Neuron (in vitro differentiated cells): ENCODE results near the gene MYO3B.
"Not testable (repeated sequence)": the region's sequence is repeated elsewhere in the genome, so short reads cannot be mapped to it uniquely, and the experiment has no call there.

Source experiments
- H2AFZ ChIP-seq: one replicate; pipeline ENCODE4 v1.6.1; 2013; ENCODE audit warnings: low read depth, mild to moderate bottlenecking, inconsistent platforms, low read length, moderate library complexity
- H3K27me3 ChIP-seq: one replicate; pipeline ENCODE4 v1.6.1; 2013; ENCODE audit warnings: low read length; ENCODE audit not compliant: insufficient read depth
- H3K36me3 ChIP-seq: one replicate; pipeline ENCODE4 v1.6.1; 2013; ENCODE audit warnings: low read length; ENCODE audit not compliant: insufficient read depth
- H3K4me1 ChIP-seq: one replicate; pipeline ENCODE4 v1.6.1; 2013; ENCODE audit warnings: low read length; ENCODE audit not compliant: insufficient read depth
- H3K4me3 ChIP-seq: 2 replicates; pipeline ENCODE4 v1.5.1; 2013; ENCODE audit warnings: mild to moderate bottlenecking, low read length, moderate library complexity
- H3K9me3 ChIP-seq: one replicate; pipeline ENCODE4 v1.6.1; 2013; ENCODE audit warnings: low read length

MYO3B gene

DNA sequence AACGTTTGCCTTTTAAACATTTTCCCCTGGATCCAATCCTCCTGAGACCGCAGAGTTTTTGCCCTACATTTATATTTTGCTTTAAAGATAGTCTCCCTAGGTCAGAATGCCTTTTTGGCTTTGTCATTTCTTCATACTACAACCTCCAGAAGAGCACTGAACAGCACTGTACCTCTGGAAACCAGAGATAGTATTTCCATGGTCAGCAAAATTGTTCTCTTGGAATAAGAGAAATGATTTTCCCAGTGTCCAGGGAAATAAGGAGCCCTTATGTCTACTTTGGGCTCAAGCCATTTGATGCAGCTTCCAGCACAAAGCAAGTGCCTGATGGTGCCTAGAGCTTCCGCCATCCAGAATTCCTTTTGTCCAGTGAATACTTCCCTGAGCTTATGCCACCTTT lies 461.7 kb downstream of the MYO3B start:
- no peaks in the 10 kb centered on the region for H3K4me1 ChIP-seq
- H3K4me3 ChIP-seq, result no peak overlapping the region
- H3K36me3 ChIP-seq, result no peaks in the 10 kb centered on the region
- H3K27me3 ChIP-seq, result no peaks in the 10 kb centered on the region
- H3K9me3 ChIP-seq, result no peaks in the 10 kb centered on the region
- H2AFZ ChIP-seq, result no peak overlapping the region

DNA sequence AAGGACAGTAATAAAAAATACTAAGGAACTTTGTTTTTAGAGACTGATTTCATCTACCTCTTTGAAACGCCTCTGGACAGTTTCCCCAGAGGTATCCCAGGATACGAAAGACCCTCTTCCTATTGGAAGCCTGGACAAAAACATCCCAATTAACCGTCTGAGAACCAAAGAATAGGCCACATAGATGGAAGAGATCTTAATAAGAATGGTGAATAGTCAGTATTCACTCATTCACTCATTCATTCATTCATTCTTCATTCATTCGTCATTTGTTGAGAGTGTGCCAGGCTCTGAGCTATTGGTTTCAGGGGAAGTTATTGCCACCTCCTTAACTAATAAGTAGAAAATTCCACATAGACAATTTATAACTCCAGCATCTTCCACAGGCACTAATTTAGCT lies 464.0 kb downstream of the MYO3B start:
- Histone ChIP-seq H2AFZ (no peak overlapping the region), H3K27me3 (no peaks in the 10 kb centered on the region), H3K4me3 (no peak overlapping the region), H3K4me1 (no peaks in the 10 kb centered on the region), H3K36me3 (no peaks in the 10 kb centered on the region), H3K9me3 (no peaks in the 10 kb centered on the region)

DNA sequence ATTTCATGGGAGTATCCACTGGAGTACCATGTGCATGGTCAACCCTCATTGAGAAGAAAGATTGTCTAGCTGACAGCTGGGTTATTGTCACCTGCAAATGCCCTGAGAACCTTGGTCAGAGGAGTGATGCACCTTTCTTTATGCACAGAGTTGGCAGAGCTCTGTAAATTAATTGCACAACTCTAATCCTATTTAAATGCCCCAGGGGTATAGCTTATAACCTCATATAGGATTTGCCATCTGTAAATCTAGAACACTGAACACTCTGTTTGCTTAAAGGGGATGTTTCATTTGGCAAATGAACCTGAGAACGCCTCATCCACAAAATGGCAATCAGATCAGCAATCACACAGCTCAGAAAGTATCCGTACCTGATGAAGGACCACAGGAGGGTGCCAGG lies 465.4 kb downstream of the MYO3B start:
- Histone ChIP-seq H3K36me3 (no peaks in the 10 kb centered on the region), H3K4me3 (no peak overlapping the region), H3K4me1 (no peaks in the 10 kb centered on the region), H3K9me3 (no peaks in the 10 kb centered on the region), H2AFZ (no peak overlapping the region), H3K27me3 (no peaks in the 10 kb centered on the region)

DNA sequence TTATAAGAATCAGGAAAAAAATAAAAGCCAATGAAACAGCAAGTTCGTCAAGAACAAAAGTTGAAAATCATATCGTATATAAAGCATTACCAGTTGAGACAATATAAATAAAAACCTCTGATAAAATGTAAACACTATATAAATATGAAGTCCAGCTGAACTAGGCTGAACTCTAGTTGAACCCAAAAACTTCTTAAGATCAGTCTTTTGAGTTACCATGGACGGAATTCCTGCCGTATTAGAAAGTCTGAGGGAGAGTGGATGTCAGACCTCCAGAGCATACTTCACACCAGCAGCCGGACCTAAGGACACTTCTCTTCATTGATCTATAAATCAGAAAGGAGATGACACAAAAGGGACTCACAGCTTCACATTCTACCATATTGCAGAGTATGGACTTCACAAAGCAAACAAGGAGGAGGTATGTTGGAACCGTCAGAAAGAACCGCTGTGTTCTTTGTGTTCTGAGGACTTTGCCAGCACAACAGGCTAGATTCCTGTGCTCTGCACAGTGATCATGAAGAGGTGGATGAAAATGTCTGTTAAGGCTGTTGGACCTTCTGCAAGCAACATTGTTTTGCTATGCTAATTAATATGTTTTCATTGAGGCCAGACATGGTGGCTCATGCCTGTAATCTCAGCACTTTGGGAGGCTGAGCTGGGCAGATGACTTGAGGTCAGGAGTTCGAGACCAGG lies 469.9 kb downstream of the MYO3B start:
- no peaks in the 10 kb centered on the region for H3K27me3 ChIP-seq
- no peak overlapping the region for H2AFZ ChIP-seq
- no peaks in the 10 kb centered on the region for H3K4me1 ChIP-seq
- no peaks in the 10 kb centered on the region for H3K36me3 ChIP-seq
- H3K9me3 ChIP-seq, result no peaks in the 10 kb centered on the region
- H3K4me3 ChIP-seq, result no peak overlapping the region

DNA sequence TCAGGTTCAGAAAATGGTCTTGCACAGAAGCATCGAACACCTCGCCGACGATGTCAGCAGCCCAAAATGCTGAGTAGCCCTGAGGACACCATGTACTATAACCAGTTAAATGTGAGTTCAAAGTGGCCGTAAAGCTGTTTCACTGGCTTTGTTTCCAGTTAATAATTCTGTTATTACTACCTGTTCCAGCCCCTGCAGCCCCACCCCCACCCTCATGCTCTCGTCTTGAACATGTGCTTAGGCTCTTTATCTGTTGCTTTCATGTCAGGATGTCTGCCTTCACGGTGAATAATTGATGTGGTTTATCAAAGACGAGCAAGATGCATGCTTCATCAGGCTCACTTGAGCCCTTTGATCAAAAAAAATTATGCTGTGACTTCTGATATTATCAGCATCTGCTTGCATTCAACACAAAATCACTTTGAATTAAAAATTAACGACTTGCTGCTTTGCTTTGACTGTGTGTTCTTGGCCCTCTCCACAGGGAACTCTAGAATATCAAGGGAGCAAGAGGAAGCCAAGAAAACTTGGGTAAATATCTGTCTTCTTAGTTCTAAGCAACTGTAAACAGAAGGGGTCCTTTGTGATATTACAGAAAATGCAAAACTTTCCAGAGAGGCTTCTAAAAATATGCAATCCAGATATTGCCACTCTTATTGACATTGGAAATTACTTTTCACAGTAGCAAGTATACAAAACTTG lies 473.8 kb downstream of the MYO3B start:
- no peaks in the 10 kb centered on the region for H3K36me3 ChIP-seq
- H3K4me3 ChIP-seq, result no peak overlapping the region
- H2AFZ ChIP-seq, result no peak overlapping the region
- no peaks in the 10 kb centered on the region for H3K4me1 ChIP-seq
- no peaks in the 10 kb centered on the region for H3K9me3 ChIP-seq
- no peaks in the 10 kb centered on the region for H3K27me3 ChIP-seq

DNA sequence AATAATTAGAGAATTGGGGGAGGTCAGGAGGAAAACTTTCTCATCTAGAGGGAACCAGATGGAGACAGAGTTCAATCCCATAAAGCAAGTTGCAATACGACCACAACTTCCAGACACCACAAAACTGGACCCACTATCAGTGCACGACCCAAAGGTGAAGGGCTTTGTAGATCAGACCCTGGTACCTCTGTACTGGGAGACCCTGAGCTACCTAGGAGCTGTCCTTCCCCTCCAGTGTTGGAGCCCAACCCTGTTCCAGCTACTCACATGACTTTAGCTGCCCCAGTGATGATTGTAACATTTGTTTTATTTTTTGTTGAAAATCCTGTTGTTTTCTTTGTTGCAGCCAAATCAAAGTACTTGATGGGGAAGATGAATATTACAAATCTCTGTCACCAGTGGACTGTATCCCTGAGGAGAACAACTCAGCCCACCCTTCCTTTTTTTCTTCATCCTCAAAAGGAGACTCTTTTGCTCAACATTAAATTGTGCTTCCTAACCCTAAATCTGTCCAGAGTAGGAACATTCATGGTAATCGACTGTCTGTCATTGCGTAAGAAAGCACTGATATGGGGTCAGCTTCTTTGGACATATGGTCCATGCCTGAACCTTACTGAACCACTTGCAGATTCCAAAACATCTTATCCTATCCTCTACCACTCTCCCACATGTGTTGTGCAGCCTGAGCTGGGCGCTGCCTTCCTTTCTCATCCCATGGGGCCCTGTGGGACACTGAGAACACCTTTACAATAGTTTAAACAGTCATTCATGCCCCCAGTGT lies 474.9 kb downstream of the MYO3B start:
- no peak overlapping the region for H2AFZ ChIP-seq
- no peaks in the 10 kb centered on the region for H3K9me3 ChIP-seq
- no peaks in the 10 kb centered on the region for H3K4me1 ChIP-seq
- H3K4me3 ChIP-seq, result no peak overlapping the region
- no peaks in the 10 kb centered on the region for H3K27me3 ChIP-seq
- no peaks in the 10 kb centered on the region for H3K36me3 ChIP-seq

DNA sequence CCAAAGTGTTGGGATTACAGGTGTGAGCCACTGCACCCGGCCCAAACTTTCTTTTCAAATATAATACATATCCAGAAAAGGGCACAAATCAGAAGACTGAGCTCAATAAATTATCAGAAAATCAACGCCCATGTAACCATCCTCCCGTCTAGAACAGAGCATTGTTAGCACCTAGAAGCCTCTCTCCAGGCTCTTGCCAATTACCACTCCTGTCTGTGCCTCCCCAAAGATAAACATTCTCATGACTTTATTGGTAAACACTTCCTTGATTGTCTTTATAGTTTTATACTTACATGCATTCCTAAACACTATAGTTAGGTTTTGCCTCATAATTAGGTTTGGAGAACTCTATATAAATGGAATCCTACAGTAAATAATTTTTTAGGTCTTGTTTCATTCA lies 478.7 kb downstream of the MYO3B start:
- Histone ChIP-seq H3K9me3 (no peaks in the 10 kb centered on the region), H3K27me3 (no peaks in the 10 kb centered on the region), H3K4me1 (no peaks in the 10 kb centered on the region), H2AFZ (no peak overlapping the region), H3K36me3 (no peaks in the 10 kb centered on the region), H3K4me3 (no peak overlapping the region)

DNA sequence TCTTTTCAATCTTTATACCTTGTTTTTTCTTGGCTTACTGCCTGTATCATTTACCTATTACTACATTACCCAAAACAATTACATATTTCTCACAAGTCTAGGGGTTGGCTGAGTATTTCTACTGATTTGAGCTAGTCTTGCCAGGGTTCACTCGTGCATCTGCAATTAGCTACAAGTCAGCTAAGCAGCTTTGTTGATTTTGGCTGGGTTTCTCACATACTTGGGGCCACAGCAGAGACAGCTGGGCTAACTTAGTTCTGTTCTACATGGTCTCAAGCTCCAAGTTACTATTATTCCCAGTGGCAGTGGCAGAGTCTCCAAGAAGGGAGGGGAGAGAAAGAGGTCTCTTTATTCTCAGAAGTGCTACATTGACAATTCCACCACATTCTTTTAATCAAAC lies 482.5 kb downstream of the MYO3B start:
- Histone ChIP-seq H3K27me3 (no peaks in the 10 kb centered on the region), H3K9me3 (no peaks in the 10 kb centered on the region), H2AFZ (no peak overlapping the region), H3K36me3 (no peaks in the 10 kb centered on the region), H3K4me1 (no peaks in the 10 kb centered on the region), H3K4me3 (no peak overlapping the region)

DNA sequence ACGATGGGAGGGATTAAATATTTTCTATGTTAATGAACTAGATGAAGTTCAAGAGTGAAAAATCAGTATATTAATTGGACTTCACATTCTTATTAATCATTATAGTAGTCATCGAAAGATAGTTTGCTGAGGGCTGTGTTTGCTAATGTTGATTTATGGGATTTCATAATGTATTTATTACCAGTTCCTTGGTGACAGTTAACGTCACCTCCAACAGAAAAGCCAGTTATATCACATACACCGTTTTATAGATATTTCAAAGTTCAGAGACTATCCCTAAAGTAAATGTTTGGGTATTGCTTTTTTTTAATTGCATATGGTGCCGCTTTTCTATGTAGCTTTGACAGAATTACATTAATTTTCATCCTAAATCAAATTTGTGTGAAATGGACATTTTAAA lies 487.8 kb downstream of the MYO3B start:
- Histone ChIP-seq H2AFZ (no peak overlapping the region), H3K27me3 (no peaks in the 10 kb centered on the region), H3K36me3 (no peaks in the 10 kb centered on the region), H3K9me3 (no peaks in the 10 kb centered on the region), H3K4me3 (no peak overlapping the region), H3K4me1 (no peaks in the 10 kb centered on the region)

DNA sequence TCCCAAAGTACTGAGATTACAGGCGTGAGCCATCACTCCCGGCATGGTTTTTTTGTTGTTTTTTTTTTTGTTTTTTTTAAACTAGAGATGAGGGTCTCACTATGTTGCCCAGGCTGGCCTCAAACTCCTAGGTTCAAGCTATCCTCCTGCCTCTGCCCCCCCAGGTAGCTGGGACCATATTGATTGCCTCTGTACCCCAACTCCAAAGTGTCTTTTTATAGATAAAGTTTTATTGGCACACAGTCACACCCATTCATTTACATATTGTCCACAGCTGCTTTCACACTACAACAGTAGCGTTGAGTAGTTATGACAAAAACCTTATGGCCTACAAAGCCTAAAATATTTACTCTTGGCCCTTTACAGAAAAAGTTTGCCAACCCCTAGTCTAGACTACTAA lies 492.0 kb downstream of the MYO3B start:
- Histone ChIP-seq H3K36me3 (no peaks in the 10 kb centered on the region), H3K27me3 (no peaks in the 10 kb centered on the region), H3K9me3 (no peaks in the 10 kb centered on the region), H3K4me3 (no peak overlapping the region), H2AFZ (no peak overlapping the region), H3K4me1 (no peaks in the 10 kb centered on the region)

DNA sequence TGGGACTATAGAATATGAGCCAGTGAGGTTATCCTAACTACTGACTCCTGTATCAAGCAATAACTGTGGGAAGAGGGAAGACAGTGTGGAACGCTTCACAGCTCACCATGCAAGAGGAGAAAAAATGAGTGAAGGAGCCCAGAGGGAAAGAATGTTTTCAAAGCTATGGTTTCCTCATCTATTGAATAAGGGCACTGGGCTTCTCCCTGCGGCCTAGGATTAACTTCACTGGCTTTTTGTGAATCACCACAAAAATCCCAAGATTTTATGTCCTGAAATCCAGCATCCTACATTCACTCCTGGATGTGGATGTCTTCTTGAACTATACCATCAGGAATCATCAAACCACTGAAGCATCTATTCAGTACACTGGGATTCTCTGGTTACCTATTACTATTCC lies 492.7 kb downstream of the MYO3B start:
- Histone ChIP-seq H3K4me3 (no peak overlapping the region), H2AFZ (no peak overlapping the region), H3K4me1 (no peaks in the 10 kb centered on the region), H3K27me3 (no peaks in the 10 kb centered on the region), H3K9me3 (no peaks in the 10 kb centered on the region), H3K36me3 (no peaks in the 10 kb centered on the region)

DNA sequence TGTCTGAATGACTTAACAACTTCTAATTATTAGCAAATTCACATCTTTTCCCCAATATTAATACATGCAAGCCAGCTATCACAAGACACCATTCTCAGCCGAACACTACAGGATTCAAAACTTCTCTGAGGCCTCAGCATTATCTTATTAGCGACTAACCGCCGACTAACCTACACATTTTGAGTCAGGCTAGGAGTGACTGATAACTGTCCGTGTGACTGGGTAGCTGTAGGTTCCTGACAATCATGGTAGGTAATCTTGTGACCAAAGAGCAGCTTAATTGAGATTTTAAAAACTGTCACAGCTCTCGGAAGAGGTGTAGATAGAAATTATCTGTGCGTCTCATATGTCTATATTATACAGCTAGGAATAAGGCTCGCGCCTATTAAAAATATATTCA lies 493.1 kb downstream of the MYO3B start:
- Histone ChIP-seq H3K4me3 (no peak overlapping the region), H3K27me3 (no peaks in the 10 kb centered on the region), H3K36me3 (no peaks in the 10 kb centered on the region), H3K9me3 (no peaks in the 10 kb centered on the region), H2AFZ (no peak overlapping the region), H3K4me1 (no peaks in the 10 kb centered on the region)

DNA sequence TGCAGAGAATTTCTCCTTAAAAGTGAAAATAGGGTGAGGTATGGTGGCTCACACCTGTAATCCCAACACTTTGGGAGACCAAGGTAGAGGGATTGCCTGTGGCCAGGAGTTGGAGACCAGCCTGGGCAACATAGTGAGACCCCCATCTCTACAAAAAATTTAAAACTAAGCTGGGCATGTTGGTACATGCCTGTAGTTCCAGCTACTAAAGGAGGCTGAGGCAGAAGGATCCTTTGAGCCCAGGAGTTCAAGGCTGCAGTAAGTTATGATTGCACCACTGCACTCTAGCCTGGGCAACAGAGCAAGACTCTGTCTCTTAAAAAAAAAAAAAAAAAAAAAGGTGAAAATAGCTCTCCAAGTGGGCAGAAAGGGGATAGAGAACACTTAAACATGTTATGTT lies 496.3 kb downstream of the MYO3B start:
- not testable (repeated sequence) for H3K9me3 ChIP-seq, H2AFZ ChIP-seq, H3K36me3 ChIP-seq, H3K27me3 ChIP-seq, H3K4me1 ChIP-seq, H3K4me3 ChIP-seq
